ENCODE measurements around the gene GPR132.

Gene GPR132

DNA sequence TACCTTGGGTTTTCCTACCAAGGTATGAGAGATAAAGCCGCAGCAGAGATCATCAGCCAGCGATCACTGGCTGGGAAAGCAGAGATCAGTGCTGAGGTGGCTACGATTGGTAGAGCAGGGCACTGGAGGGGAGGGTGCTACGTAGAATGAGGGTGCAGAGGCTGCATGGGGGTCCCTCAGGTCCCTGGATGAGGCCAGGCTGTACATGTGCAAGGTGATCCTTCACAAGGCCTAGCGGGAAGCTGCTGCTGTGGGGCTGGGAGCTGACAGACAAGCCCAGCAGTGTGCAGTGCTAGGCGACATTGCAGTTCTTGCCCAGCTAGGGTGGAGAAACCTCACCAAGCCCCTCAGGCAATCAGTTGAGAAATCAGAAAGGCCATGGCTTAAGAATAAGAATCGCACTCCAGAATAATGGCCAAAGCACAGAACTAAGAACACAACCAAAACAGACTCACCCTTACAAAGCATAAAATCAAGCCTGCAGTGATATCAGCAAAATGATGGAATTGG is 37.2 kb upstream of the GPR132 start:
- TF ChIP-seq EGR1 (IDR thresholded peaks at IDR 0.05) (no peak), RAD21 (IDR thresholded peaks at IDR 0.05; ENCODE audit: low read depth) (no peak), EP300 (IDR thresholded peaks at IDR 0.05; ENCODE audit: borderline replicate concordance) (no peak), TAF1 (IDR thresholded peaks at IDR 0.05; ENCODE audit: low read depth) (no peak), TEAD4 (IDR thresholded peaks at IDR 0.05) (no peak), CREB1 (IDR thresholded peaks at IDR 0.05; ENCODE audit: low read depth) (no peak), FOXM1 (IDR thresholded peaks at IDR 0.05; ENCODE audit: borderline replicate concordance, low read depth) (no peak), YY1 (IDR thresholded peaks at IDR 0.05; ENCODE audit: low read depth) (no peak), TCF12 (IDR thresholded peaks at IDR 0.05; ENCODE audit: low read depth) (no peak), NFIC (IDR thresholded peaks at IDR 0.05) (no peak), ZBTB7A (IDR thresholded peaks at IDR 0.05; ENCODE audit: low read depth) (no peak)
- TF ChIP-seq, protein P1, sequence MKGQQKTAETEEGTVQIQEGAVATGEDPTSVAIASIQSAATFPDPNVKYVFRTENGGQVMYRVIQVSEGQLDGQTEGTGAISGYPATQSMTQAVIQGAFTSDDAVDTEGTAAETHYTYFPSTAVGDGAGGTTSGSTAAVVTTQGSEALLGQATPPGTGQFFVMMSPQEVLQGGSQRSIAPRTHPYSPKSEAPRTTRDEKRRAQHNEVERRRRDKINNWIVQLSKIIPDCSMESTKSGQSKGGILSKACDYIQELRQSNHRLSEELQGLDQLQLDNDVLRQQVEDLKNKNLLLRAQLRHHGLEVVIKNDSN (IDR thresholded peaks at IDR 0.05), result no peak
- TF ChIP-seq, protein P2, sequence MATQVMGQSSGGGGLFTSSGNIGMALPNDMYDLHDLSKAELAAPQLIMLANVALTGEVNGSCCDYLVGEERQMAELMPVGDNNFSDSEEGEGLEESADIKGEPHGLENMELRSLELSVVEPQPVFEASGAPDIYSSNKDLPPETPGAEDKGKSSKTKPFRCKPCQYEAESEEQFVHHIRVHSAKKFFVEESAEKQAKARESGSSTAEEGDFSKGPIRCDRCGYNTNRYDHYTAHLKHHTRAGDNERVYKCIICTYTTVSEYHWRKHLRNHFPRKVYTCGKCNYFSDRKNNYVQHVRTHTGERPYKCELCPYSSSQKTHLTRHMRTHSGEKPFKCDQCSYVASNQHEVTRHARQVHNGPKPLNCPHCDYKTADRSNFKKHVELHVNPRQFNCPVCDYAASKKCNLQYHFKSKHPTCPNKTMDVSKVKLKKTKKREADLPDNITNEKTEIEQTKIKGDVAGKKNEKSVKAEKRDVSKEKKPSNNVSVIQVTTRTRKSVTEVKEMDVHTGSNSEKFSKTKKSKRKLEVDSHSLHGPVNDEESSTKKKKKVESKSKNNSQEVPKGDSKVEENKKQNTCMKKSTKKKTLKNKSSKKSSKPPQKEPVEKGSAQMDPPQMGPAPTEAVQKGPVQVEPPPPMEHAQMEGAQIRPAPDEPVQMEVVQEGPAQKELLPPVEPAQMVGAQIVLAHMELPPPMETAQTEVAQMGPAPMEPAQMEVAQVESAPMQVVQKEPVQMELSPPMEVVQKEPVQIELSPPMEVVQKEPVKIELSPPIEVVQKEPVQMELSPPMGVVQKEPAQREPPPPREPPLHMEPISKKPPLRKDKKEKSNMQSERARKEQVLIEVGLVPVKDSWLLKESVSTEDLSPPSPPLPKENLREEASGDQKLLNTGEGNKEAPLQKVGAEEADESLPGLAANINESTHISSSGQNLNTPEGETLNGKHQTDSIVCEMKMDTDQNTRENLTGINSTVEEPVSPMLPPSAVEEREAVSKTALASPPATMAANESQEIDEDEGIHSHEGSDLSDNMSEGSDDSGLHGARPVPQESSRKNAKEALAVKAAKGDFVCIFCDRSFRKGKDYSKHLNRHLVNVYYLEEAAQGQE (IDR thresholded peaks at IDR 0.05; ENCODE audit: low read depth), result no peak
- TF ChIP-seq, protein P3, sequence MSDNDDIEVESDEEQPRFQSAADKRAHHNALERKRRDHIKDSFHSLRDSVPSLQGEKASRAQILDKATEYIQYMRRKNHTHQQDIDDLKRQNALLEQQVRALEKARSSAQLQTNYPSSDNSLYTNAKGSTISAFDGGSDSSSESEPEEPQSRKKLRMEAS (IDR thresholded peaks at IDR 0.05), result no peak

DNA sequence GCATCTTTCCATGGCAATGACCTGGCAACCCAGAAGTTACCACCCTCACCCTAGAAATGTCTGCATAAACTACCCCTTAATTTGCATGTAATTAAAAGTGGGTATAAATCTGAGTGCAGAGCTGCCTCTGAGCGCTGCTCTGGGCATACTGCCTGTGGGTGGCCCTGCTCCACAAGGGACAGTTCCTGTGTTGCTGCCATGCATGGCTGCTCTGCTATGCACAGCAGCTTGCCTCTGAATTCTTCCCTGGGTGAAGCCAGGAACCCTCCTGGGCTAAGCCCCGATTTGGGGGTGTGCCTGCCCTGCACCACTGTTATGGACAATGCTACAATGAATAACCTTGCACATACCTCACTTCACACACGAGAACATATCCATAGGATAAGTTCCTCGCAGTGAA is 35.7 kb upstream of the GPR132 start:
- TF ChIP-seq CEBPB (IDR thresholded peaks at IDR 0.05) (peak; percentile 42; the same call in 1 of the 2 replicates), TCF12 (IDR thresholded peaks at IDR 0.05; ENCODE audit: low read depth) (peak; percentile 89), FOXM1 (IDR thresholded peaks at IDR 0.05; ENCODE audit: borderline replicate concordance, low read depth) (peak; percentile 55; the same call in 1 of the 2 replicates), ZBTB7A (IDR thresholded peaks at IDR 0.05; ENCODE audit: low read depth) (no peak), RAD21 (IDR thresholded peaks at IDR 0.05; ENCODE audit: low read depth) (peak; percentile 67), YY1 (IDR thresholded peaks at IDR 0.05; ENCODE audit: low read depth) (peak; percentile 38; the same call in 1 of the 2 replicates), TAF1 (IDR thresholded peaks at IDR 0.05; ENCODE audit: low read depth) (no peak), NFIC (IDR thresholded peaks at IDR 0.05) (peak; percentile 79), EGR1 (IDR thresholded peaks at IDR 0.05) (no peak), EP300 (IDR thresholded peaks at IDR 0.05; ENCODE audit: borderline replicate concordance) (peak; percentile 89), CREB1 (IDR thresholded peaks at IDR 0.05; ENCODE audit: low read depth) (no peak), TEAD4 (IDR thresholded peaks at IDR 0.05) (peak; percentile 95)
- TF ChIP-seq, protein P1 (IDR thresholded peaks at IDR 0.05), result no peak; the same call in 1 of the 2 replicates
- TF ChIP-seq, protein P3 (IDR thresholded peaks at IDR 0.05), result peak; percentile 57
- TF ChIP-seq, protein P2 (IDR thresholded peaks at IDR 0.05; ENCODE audit: low read depth), result 0 out of 2 replicates have a peak, but pooled peaks have one; percentile 24

DNA sequence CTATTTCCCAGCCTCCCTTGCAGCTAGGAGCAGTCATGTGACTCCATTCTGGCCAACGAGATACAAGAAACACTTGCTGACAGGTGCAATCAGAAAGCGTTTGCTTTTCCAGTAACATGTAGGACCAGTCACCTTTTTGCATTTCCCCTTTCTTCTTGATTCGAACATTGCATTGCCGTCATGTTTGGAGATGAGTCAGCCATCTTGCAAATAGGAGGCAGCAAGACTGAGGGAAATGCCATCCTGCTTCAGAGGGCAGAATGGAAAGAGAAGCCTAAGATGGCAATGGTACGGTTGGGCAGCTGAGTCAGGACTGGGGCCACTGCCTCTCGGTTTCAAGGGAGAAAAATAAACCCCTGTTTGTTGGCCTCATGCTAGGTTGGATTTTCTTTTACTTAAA is 34.5 kb upstream of the GPR132 start:
- no peak for TF ChIP-seq TCF12 (IDR thresholded peaks at IDR 0.05; ENCODE audit: low read depth)
- TF ChIP-seq, protein P1 (IDR thresholded peaks at IDR 0.05), result peak; percentile 56

DNA sequence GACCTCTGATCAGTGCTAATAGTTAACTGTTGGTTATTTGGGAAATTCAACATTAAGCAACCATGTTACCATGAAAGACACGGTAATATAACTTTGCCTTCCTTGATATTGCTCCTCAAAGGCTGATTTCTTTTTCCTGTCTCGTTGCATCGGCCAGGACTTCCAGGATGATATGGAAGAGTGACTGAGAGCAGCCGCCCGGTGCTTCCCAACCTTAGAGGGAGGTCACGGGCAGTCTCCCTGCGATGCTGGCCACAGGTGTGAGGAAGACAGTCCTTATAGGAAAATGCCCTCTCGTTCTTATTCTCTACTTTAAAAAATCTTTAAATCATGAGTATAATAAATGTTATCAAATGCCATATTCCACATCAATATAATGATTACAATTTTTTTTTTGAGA is 33.1 kb upstream of the GPR132 start:
- TF ChIP-seq TEAD4 (IDR thresholded peaks at IDR 0.05) (no peak), NFIC (IDR thresholded peaks at IDR 0.05) (no peak), YY1 (IDR thresholded peaks at IDR 0.05; ENCODE audit: low read depth) (no peak), TAF1 (IDR thresholded peaks at IDR 0.05; ENCODE audit: low read depth) (no peak), EP300 (IDR thresholded peaks at IDR 0.05; ENCODE audit: borderline replicate concordance) (no peak), EGR1 (IDR thresholded peaks at IDR 0.05) (no peak), CREB1 (IDR thresholded peaks at IDR 0.05; ENCODE audit: low read depth) (no peak), CEBPB (IDR thresholded peaks at IDR 0.05) (no peak), TCF12 (IDR thresholded peaks at IDR 0.05; ENCODE audit: low read depth) (no peak), ZBTB7A (IDR thresholded peaks at IDR 0.05; ENCODE audit: low read depth) (no peak), RAD21 (IDR thresholded peaks at IDR 0.05; ENCODE audit: low read depth) (no peak), FOXM1 (IDR thresholded peaks at IDR 0.05; ENCODE audit: borderline replicate concordance, low read depth) (no peak)
- TF ChIP-seq, protein P1 (IDR thresholded peaks at IDR 0.05), result no peak
- TF ChIP-seq, protein P3 (IDR thresholded peaks at IDR 0.05), result no peak
- TF ChIP-seq, protein P2 (IDR thresholded peaks at IDR 0.05; ENCODE audit: low read depth), result no peak
